ENCODE measurements around the gene RNU5D-1. TPM values are rescaled to one million over a fixed set of nuclear protein-coding genes. Genes with fewer than 3 reads are reported as not detected.

Gene RNU5D-1
- total RNA-seq: not detected
- polyA plus RNA-seq: not detected
- long read RNA-seq, donor 1, partial matches to known transcripts: 0 of 1 reads
- long read RNA-seq, donor 1, other reads (novel, unspliced or antisense): 0 of 1 reads
- long read RNA-seq, donor 2: 0 reads

DNA sequence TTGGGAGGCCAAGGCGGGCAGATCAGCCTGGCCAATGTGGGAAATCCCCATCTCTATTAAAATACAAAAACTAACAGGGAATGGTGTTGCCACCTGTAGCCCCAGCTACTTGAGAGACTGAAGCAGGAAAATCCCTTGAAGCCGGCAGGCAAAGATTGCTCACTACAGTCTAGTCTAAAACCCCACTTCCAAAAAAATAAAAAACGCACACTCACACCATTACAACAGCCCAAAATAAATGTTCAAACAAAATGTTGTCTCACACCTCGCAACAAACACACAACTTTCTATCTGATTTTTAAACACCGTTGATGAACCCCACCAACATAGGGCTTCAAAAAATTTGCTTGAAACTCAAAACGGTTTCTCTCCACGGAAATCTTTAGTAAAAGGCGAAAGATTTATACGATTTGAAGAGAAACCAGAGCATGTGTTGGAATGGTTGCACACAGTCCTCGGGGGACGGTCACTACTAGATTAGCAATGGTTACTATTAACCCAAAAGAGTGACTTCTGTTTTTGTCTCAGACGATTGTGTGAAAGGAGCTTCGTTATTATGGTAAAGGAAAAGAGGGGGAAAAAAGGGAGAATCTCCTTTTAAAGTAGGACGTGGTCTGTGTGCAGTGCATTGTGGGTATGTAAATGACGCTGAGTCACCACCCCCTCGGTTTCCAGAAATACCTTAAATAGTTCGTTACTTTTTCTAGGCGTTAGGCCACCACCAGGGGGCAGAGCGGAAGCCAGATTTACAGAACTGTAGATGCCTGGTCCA lies at the start of gene RNU5D-1:
TSS of gene RNU5D-1 (minus strand) at position 430 of the 772 bp plus-strand sequence.
- no peaks in the 10 kb centered on the region for H3K36me3 ChIP-seq
- peak within 1 kb of the TSS; percentile 85 to 97 (median 92) for H3K27ac ChIP-seq
- H3K27me3 ChIP-seq (replicated peaks in 1 of 7): no peaks in the 10 kb centered on the region
- H3K4me3 ChIP-seq: peak within 1 kb of the TSS in 5 of 8 donors; percentile 4 to 57 (median 18)
- TF ChIP-seq POLR2AphosphoS5 (IDR thresholded peaks at IDR 0.05) (peak in 2 of 3 donors; percentile 45 to 99), POLR2A (IDR thresholded peaks at IDR 0.05) (peak; percentile 69 to 94 (median 70))
- TF ChIP-seq, protein P1, sequence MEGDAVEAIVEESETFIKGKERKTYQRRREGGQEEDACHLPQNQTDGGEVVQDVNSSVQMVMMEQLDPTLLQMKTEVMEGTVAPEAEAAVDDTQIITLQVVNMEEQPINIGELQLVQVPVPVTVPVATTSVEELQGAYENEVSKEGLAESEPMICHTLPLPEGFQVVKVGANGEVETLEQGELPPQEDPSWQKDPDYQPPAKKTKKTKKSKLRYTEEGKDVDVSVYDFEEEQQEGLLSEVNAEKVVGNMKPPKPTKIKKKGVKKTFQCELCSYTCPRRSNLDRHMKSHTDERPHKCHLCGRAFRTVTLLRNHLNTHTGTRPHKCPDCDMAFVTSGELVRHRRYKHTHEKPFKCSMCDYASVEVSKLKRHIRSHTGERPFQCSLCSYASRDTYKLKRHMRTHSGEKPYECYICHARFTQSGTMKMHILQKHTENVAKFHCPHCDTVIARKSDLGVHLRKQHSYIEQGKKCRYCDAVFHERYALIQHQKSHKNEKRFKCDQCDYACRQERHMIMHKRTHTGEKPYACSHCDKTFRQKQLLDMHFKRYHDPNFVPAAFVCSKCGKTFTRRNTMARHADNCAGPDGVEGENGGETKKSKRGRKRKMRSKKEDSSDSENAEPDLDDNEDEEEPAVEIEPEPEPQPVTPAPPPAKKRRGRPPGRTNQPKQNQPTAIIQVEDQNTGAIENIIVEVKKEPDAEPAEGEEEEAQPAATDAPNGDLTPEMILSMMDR (IDR thresholded peaks at IDR 0.05 in 8 of 11, conservative IDR thresholded peaks at IDR 0.05 in 3 of 11): peak; percentile 65 to 97 (median 90)
- no peaks in the 10 kb centered on the region for H3K9me3 ChIP-seq
- intact Hi-C loops (cut with DNase I; ENCODE audit: low total_unique reads): loop anchor here (10.0 kb wide), 1 partner anchor 54 kb away; the partner anchor contains the start of gene BEST4
- peak; percentile 96 for DNase-seq
- WGBS, 5 donors: 0 to 1% (median 1%) methylated on average over 19 of the region's 19 CpGs
- peaks cover 14 to 40% (median 27%) of the 10 kb centered on the region in 6 donors for H3K4me1 ChIP-seq

- Histone ChIP-seq H3K27me3 (replicated peaks in 1 of 7) (no peaks in the 10 kb centered on the region), H3K4me3 (no peak overlapping the region), H3K4me1 (peaks cover 17 to 70% (median 56%) of the 10 kb centered on the region in 6 donors), H3K36me3 (peaks cover 0 to 61% (median 54%) of the 10 kb centered on the region in 6 donors), H3K9me3 (no peaks in the 10 kb centered on the region), H3K27ac (no peak overlapping the region)
- TF ChIP-seq POLR2A (IDR thresholded peaks at IDR 0.05) (no peak), POLR2AphosphoS5 (IDR thresholded peaks at IDR 0.05) (no peak)
- TF ChIP-seq, protein P1 (IDR thresholded peaks at IDR 0.05 in 8 of 11, conservative IDR thresholded peaks at IDR 0.05 in 3 of 11): no peak
- peak; percentile 16 for DNase-seq
- intact Hi-C loops (cut with DNase I; ENCODE audit: low total_unique reads): loop anchor here (10.0 kb wide), 1 partner anchor 46 kb away; the partner anchor contains the start of genes KIF2C and RNU5D-1
- WGBS, 5 donors: 90 to 96% (median 94%) methylated on average over 14 of the region's 14 CpGs
These were observed 49.7 kb upstream of the RNU5D-1 start for GRCh38 chr1:44780583-44781121.

GRCh38 chr1:44778705-44779576 lies 48.0 kb upstream of the RNU5D-1 start:
- TF ChIP-seq POLR2AphosphoS5 (IDR thresholded peaks at IDR 0.05): no peak
- TF ChIP-seq POLR2A (IDR thresholded peaks at IDR 0.05): no peak
- Histone ChIP-seq H3K9me3 (no peaks in the 10 kb centered on the region), H3K4me3 (peak overlapping the region in 1 of 8 donors; percentile 6), H3K36me3 (peaks cover 0 to 61% (median 54%) of the 10 kb centered on the region in 6 donors), H3K27ac (peak overlapping the region in 1 of 8 donors; percentile 98), H3K27me3 (replicated peaks in 1 of 7) (no peaks in the 10 kb centered on the region), H3K4me1 (peaks cover 20 to 64% (median 47%) of the 10 kb centered on the region in 6 donors)
- 84 to 92% (median 89%) methylated on average over 6 of the region's 6 CpGs for WGBS, 5 donors
- intact Hi-C loops (cut with DNase I; ENCODE audit: low total_unique reads): no loop called here
- DNase-seq: no peak

All from spleen (tissue), 13 donors.